Fibroblast of the aortic adventitia (primary cell): ENCODE results near the gene ATG4B. TPM values are rescaled to one million over a fixed set of nuclear protein-coding genes. Genes with fewer than 3 reads are reported as not detected.

ENCODE experiments used
- DNase-seq: peaks from one replicate; pipeline ENCODE4 v3.0.0-alpha.2; 2010; ENCODE audit warnings: low read depth
- H3K4me3 ChIP-seq: 2 replicates; pipeline ENCODE4 v1.5.1; 2011; ENCODE audit warnings: low read depth, mild to moderate bottlenecking, control low read depth, low read length, moderate library complexity
- CTCF ChIP-seq: IDR thresholded peaks from 2 replicates; pipeline ENCODE4 v1.5.1; 2011; ENCODE audit warnings: mild to moderate bottlenecking, low read length, control low read depth, inconsistent platforms; ENCODE audit not compliant: insufficient read depth
- total RNA-seq: library from RNA; depleted of rRNA; stranded (reverse); fragments of >200 nt; gene quantifications from 2 replicates; pipeline ENCODE4 v1.2.3, GENCODE V29; 2012; ENCODE audit warnings: low replicate concordance

ATG4B gene
- total RNA-seq, 1 donor = 52.0 TPM

DNA sequence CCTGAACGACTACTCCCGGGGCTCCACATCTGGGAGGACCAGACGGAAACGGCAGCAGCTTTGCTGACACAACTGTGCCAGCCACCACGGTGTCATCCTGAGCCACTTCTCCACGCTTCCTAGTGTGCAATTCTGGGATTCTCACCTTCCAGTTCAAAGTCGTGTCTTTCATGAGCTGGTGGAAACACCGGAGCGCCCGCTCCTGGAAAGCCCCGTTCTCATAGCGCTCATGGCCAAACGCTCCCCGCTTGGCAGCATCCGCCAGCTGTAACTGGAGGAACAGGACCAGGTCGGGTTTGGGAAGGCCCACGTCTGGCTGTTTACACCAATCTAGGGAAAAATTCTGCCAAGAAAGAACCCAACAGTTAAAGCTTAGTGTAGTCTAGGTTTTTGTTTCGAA is 40.8 kb downstream of the ATG4B start:
- no peak for TF ChIP-seq CTCF
- no peak for DNase-seq
- H3K4me3 ChIP-seq = no peak overlapping the region

DNA sequence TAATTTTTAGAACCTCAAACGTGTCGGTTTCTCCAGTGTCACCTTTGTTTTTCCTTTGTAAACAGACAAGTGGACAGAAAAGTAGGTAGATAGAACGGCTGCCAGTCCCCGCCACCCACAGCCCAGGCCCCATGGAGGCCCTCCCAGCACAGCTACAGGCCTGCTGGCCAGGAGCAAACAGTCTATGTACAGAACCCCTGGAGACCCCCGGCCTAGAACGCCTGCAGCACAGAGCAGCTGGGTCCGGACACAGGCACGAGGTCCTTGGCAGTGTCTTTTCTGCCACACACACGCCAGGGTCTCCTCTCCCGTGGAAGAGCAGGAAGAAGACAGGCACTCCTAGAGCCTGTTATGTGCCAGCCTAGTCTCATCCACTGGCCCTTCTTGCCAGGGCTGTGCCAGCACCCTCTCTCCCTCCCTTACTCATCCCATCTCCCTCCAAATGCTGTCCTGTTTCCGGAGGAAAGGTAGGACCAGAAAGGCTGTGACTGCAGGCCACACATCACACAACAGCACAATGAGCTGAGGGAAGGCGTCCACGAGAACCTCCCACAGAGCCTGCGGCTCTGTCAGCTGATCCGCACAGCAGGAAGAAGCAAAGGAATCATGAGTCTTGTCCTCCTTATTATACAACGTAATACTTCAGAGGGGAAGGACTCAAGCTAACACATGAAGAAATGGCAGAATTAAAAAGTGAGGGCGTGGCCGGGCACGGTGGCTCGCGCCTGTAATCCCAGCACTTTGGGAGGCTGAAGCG is 41.5 kb downstream of the ATG4B start:
- no peak for DNase-seq
- no peak overlapping the region for H3K4me3 ChIP-seq
- TF ChIP-seq CTCF = no peak

DNA sequence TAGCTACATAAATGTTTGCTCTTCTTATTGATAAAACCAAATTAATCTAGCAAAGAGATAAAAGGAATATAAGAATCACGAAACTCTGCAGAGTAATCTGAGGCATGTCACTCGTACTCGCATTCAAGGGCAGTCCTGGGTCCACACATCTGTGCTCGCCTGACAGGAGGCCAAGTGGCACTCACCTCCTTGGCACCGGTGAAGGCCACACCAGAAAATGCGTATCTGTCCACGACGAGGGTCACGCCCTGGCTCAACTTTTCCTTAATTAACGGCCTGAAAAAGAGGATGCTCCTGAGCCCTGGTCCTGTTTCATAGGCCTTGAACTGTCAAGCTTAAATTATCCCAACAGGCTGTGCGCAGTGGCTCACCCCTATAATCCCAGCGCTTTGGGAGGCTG is 42.6 kb downstream of the ATG4B start:
- DNase-seq = no peak
- no peak for TF ChIP-seq CTCF
- no peak overlapping the region for H3K4me3 ChIP-seq

GRCh38 chr2:241680827-241681599 is 43.5 kb downstream of the ATG4B start:
- peak; percentile 95 for DNase-seq
- H3K4me3 ChIP-seq = no peak overlapping the region
- no peak for TF ChIP-seq CTCF

- peak overlapping the region; percentile 89 for H3K4me3 ChIP-seq
- TF ChIP-seq CTCF = no peak
- no peak for DNase-seq
Measured at GRCh38 chr2:241686324-241686649, 48.8 kb downstream of the ATG4B start.

- peak; percentile 92 for DNase-seq
- H3K4me3 ChIP-seq = peak within 1 kb of the TSS; percentile 99
- no peak for TF ChIP-seq CTCF
Measured at GRCh38 chr2:241686650-241687425, 49.3 kb downstream of the ATG4B start, which contains the start of gene DTYMK. Gene DTYMK, minus strand, starts transcription at chr2:241686815. Its CDS starts 32 bp downstream, at chr2:241686783.
